Panc1 (cell line): ENCODE results near the gene C16orf90.

ENCODE experiments used
- POLR2AphosphoS5 ChIP-seq: IDR thresholded peaks from 2 replicates; pipeline ENCODE4 v1.6.1; 2012; ENCODE audit warnings: mild to moderate bottlenecking, low read depth, low read length, moderate library complexity
- TF ChIP-seq, protein P1 (sequence below): fragments of 450-650 bp; IDR thresholded peaks from 2 replicates; pipeline ENCODE4 v1.5.1; 2017; ENCODE audit warnings: mild to moderate bottlenecking
- TF ChIP-seq, protein P2 (sequence below), 2 experiments: IDR thresholded peaks; 2 replicates each; pipeline ENCODE4 v1.6.1; 2011 to 2012; ENCODE audit warnings: low read depth in 2 of 2, control low read depth in 1 of 2, low read length in 1 of 2, mild to moderate bottlenecking in 1 of 2, moderate library complexity in 1 of 2; ENCODE audit not compliant: insufficient read depth in 1 of 2

DNA sequence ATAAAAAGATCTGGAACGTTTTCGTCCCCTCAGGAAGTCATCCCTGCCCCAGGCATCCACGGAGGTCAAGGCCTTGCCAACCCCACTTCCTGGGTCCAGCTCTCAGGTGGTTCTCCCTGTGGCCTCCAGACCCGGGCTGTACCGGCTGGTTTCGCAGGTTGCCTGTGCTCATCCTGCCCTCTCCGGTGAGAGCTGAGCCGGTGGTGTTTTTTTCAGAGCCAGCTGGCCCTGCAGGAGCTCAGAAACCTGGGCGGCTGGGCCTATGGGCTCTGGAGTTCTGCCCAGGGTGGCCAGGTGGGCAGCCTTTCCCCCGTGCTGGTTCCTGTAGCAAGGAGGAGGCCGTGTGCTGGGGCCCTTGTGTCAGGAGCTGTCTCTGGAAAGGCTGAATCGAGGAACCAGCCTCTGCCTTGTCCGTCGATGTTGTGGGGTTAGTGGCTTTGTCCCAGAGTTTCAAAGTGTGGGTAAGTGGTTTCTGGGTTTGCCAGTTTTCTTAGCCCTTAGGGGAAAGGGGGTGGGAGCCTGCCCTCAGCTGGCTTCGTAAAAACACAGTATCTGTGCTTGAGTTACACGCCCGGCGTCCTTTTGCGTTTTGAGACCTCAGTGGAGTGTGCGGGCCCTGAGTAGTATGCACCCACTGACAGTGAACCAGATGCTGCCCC is 23.6 kb downstream of the C16orf90 start:
- TF ChIP-seq, protein P1, sequence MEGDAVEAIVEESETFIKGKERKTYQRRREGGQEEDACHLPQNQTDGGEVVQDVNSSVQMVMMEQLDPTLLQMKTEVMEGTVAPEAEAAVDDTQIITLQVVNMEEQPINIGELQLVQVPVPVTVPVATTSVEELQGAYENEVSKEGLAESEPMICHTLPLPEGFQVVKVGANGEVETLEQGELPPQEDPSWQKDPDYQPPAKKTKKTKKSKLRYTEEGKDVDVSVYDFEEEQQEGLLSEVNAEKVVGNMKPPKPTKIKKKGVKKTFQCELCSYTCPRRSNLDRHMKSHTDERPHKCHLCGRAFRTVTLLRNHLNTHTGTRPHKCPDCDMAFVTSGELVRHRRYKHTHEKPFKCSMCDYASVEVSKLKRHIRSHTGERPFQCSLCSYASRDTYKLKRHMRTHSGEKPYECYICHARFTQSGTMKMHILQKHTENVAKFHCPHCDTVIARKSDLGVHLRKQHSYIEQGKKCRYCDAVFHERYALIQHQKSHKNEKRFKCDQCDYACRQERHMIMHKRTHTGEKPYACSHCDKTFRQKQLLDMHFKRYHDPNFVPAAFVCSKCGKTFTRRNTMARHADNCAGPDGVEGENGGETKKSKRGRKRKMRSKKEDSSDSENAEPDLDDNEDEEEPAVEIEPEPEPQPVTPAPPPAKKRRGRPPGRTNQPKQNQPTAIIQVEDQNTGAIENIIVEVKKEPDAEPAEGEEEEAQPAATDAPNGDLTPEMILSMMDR: no peak
- no peak for TF ChIP-seq POLR2AphosphoS5
- TF ChIP-seq, protein P2, sequence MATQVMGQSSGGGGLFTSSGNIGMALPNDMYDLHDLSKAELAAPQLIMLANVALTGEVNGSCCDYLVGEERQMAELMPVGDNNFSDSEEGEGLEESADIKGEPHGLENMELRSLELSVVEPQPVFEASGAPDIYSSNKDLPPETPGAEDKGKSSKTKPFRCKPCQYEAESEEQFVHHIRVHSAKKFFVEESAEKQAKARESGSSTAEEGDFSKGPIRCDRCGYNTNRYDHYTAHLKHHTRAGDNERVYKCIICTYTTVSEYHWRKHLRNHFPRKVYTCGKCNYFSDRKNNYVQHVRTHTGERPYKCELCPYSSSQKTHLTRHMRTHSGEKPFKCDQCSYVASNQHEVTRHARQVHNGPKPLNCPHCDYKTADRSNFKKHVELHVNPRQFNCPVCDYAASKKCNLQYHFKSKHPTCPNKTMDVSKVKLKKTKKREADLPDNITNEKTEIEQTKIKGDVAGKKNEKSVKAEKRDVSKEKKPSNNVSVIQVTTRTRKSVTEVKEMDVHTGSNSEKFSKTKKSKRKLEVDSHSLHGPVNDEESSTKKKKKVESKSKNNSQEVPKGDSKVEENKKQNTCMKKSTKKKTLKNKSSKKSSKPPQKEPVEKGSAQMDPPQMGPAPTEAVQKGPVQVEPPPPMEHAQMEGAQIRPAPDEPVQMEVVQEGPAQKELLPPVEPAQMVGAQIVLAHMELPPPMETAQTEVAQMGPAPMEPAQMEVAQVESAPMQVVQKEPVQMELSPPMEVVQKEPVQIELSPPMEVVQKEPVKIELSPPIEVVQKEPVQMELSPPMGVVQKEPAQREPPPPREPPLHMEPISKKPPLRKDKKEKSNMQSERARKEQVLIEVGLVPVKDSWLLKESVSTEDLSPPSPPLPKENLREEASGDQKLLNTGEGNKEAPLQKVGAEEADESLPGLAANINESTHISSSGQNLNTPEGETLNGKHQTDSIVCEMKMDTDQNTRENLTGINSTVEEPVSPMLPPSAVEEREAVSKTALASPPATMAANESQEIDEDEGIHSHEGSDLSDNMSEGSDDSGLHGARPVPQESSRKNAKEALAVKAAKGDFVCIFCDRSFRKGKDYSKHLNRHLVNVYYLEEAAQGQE (IDR thresholded peaks at IDR 0.05; ENCODE audit: insufficient read depth in 1 of 2, low read depth in 2 of 2, low read length in 1 of 2): no peak
